ENCODE results near the gene SHANK1.
A peak's percentile ranks its signal among the peaks of the same experiment; 100 is the strongest.

The SHANK1 gene

DNA sequence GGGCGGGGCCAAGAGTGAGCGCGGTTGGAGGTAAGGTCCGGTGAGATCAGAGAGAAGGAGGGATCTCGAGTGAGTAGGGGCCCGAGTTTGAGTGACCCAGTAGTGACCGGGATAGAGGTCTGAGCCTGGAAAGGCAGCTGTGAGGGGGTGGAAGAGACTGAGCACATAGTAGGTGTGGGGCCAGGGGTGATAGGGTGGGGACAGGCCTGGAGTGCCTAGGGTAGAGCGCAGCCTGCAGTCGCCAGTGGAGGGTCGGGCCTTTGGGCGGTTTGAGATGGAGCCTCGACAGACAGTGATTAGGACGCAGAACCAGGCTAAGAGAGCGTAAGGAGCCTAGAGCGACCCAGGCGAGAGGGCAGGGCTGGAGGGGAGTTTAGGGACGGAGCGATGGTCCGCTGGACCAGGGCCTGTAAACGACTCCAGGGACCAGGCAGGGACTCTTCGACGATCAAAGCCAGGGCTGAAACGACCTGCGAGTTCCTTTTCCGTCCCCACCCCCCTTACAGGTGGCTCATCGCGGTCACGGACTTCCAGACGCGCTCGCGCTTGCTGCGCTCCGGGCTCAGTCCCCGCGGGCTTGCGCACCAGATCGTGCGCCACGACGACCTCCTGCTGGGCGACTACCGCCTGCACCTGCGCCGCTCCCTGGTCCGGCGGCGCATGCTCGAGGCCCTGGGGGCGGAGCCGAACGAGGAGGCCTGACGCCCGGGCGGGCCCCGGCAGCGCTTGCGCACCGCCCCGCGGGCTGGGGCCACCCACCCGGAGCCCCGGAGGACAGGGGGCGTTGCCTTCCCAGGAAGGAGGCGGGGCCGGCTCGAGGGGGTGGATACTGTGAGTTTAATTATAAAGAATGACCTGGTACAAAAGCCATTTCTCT, 60.9 kb downstream of the SHANK1 start:
- Histone ChIP-seq H3K4me3 (ENCODE audit: severe bottlenecking) (peak overlapping the region; percentile 36), H3K4me1 (ENCODE audit: insufficient read depth, poor library complexity, severe bottlenecking) (no peaks in the 10 kb centered on the region), H3K27me3 (ENCODE audit: insufficient read depth, poor library complexity, severe bottlenecking) (peaks cover 26% of the 10 kb centered on the region), H3K9me3 (ENCODE audit: severe bottlenecking) (no peaks in the 10 kb centered on the region), H3K36me3 (ENCODE audit: low read depth) (no peaks in the 10 kb centered on the region), H3K27ac (ENCODE audit: poor library complexity, severe bottlenecking) (no peak overlapping the region)
- peak; percentile 59 for ATAC-seq (ENCODE audit: low read depth)
- DNase-seq (ENCODE audit: low spot score), result no peak
- TF ChIP-seq, protein P1, sequence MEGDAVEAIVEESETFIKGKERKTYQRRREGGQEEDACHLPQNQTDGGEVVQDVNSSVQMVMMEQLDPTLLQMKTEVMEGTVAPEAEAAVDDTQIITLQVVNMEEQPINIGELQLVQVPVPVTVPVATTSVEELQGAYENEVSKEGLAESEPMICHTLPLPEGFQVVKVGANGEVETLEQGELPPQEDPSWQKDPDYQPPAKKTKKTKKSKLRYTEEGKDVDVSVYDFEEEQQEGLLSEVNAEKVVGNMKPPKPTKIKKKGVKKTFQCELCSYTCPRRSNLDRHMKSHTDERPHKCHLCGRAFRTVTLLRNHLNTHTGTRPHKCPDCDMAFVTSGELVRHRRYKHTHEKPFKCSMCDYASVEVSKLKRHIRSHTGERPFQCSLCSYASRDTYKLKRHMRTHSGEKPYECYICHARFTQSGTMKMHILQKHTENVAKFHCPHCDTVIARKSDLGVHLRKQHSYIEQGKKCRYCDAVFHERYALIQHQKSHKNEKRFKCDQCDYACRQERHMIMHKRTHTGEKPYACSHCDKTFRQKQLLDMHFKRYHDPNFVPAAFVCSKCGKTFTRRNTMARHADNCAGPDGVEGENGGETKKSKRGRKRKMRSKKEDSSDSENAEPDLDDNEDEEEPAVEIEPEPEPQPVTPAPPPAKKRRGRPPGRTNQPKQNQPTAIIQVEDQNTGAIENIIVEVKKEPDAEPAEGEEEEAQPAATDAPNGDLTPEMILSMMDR (IDR thresholded peaks at IDR 0.05; ENCODE audit: poor library complexity, severe bottlenecking), result no peak

- no peaks in the 10 kb centered on the region for H3K4me1 ChIP-seq (ENCODE audit: insufficient read depth, poor library complexity, severe bottlenecking)
- TF ChIP-seq, protein P1 (IDR thresholded peaks at IDR 0.05; ENCODE audit: poor library complexity, severe bottlenecking), result no peak
- ATAC-seq (ENCODE audit: low read depth) (peak; percentile 94), DNase-seq (ENCODE audit: low spot score) (peak; percentile 98)
- peak overlapping the region; percentile 36 for H3K4me3 ChIP-seq (ENCODE audit: severe bottlenecking)
- H3K27me3 ChIP-seq (ENCODE audit: insufficient read depth, poor library complexity, severe bottlenecking), result peaks cover 22% of the 10 kb centered on the region
- no peak overlapping the region for H3K27ac ChIP-seq (ENCODE audit: poor library complexity, severe bottlenecking)
- no peaks in the 10 kb centered on the region for H3K36me3 ChIP-seq (ENCODE audit: low read depth)
- H3K9me3 ChIP-seq (ENCODE audit: severe bottlenecking), result no peaks in the 10 kb centered on the region
Observed at GRCh38 chr19:50657712-50658440, 61.7 kb downstream of the SHANK1 start.

GRCh38 chr19:50657222-50657669, 62.4 kb downstream of the SHANK1 start:
- Histone ChIP-seq H3K36me3 (ENCODE audit: low read depth) (no peaks in the 10 kb centered on the region), H3K27me3 (ENCODE audit: insufficient read depth, poor library complexity, severe bottlenecking) (peaks cover 20% of the 10 kb centered on the region), H3K4me1 (ENCODE audit: insufficient read depth, poor library complexity, severe bottlenecking) (no peaks in the 10 kb centered on the region), H3K4me3 (ENCODE audit: severe bottlenecking) (no peak overlapping the region), H3K9me3 (ENCODE audit: severe bottlenecking) (no peaks in the 10 kb centered on the region), H3K27ac (ENCODE audit: poor library complexity, severe bottlenecking) (no peak overlapping the region)
- DNase-seq (ENCODE audit: low spot score) (no peak), ATAC-seq (ENCODE audit: low read depth) (no peak)
- TF ChIP-seq, protein P1 (IDR thresholded peaks at IDR 0.05; ENCODE audit: poor library complexity, severe bottlenecking), result no peak

- no peak for ATAC-seq (ENCODE audit: low read depth)
- TF ChIP-seq, protein P1 (IDR thresholded peaks at IDR 0.05; ENCODE audit: poor library complexity, severe bottlenecking), result no peak
- Histone ChIP-seq H3K9me3 (ENCODE audit: severe bottlenecking) (no peaks in the 10 kb centered on the region), H3K27ac (ENCODE audit: poor library complexity, severe bottlenecking) (no peak overlapping the region), H3K4me3 (ENCODE audit: severe bottlenecking) (no peak overlapping the region), H3K36me3 (ENCODE audit: low read depth) (no peaks in the 10 kb centered on the region), H3K27me3 (ENCODE audit: insufficient read depth, poor library complexity, severe bottlenecking) (no peaks in the 10 kb centered on the region), H3K4me1 (ENCODE audit: insufficient read depth, poor library complexity, severe bottlenecking) (no peaks in the 10 kb centered on the region)
- DNase-seq (ENCODE audit: low spot score), result no peak
Observed at GRCh38 chr19:50654882-50655281, 64.7 kb downstream of the SHANK1 start.

Data from RWPE2 (cell line).